G401.6 (cell line): ENCODE results near the gene ENSA.
"Not testable (repeated sequence)": the region's sequence is repeated elsewhere in the genome, so short reads cannot be mapped to it uniquely, and the experiment has no call there.

Experiments
- FAIRE-seq: peaks from 2 replicates; lab custom pipeline; 2012; peaks lifted over from hg19 to GRCh38; lab: Jason Lieb, UNC

Gene ENSA

GRCh38 chr1:150621497-150622302 lies 7.7 kb downstream of the ENSA start:
- peak; percentile 31 for FAIRE-seq

GRCh38 chr1:150620919-150621318 lies 8.5 kb downstream of the ENSA start:
- no peak for FAIRE-seq

- FAIRE-seq = no peak
Measured at GRCh38 chr1:150619576-150620509, 9.6 kb downstream of the ENSA start.

- FAIRE-seq = no peak
Measured at GRCh38 chr1:150615346-150616201, 13.8 kb downstream of the ENSA start.

- FAIRE-seq = no peak
Measured at GRCh38 chr1:150613061-150613920, 16.1 kb downstream of the ENSA start.

GRCh38 chr1:150612014-150612345 lies 17.4 kb downstream of the ENSA start:
- no peak for FAIRE-seq

- FAIRE-seq = no peak
Measured at GRCh38 chr1:150610576-150610975, 18.8 kb downstream of the ENSA start.

GRCh38 chr1:150609732-150610131 lies 19.7 kb downstream of the ENSA start:
- FAIRE-seq = no peak

GRCh38 chr1:150606463-150607142 lies 22.8 kb downstream of the ENSA start:
- FAIRE-seq = no peak

- not testable (repeated sequence) for FAIRE-seq
Measured at GRCh38 chr1:150605451-150605731, 24.0 kb downstream of the ENSA start.

GRCh38 chr1:150604226-150604588 lies 25.2 kb downstream of the ENSA start:
- FAIRE-seq = no peak

- no peak for FAIRE-seq
Measured at GRCh38 chr1:150603711-150604110, 25.7 kb downstream of the ENSA start.

- FAIRE-seq = not testable (repeated sequence)
Measured at GRCh38 chr1:150602372-150602771, 27.0 kb downstream of the ENSA start.

GRCh38 chr1:150601540-150601939 lies 27.9 kb downstream of the ENSA start:
- no peak for FAIRE-seq

- FAIRE-seq = not testable (repeated sequence)
Measured at GRCh38 chr1:150598346-150598745, 31.1 kb downstream of the ENSA start.

- FAIRE-seq = no peak
Measured at GRCh38 chr1:150596976-150597375, 32.4 kb downstream of the ENSA start.

GRCh38 chr1:150596095-150596892 lies 33.1 kb downstream of the ENSA start:
- no peak for FAIRE-seq

GRCh38 chr1:150582371-150582770 lies 47.0 kb downstream of the ENSA start:
- FAIRE-seq = no peak

- FAIRE-seq = not testable (repeated sequence)
Measured at GRCh38 chr1:150581962-150582361, 47.5 kb downstream of the ENSA start.

GRCh38 chr1:150581437-150581836 lies 48.0 kb downstream of the ENSA start:
- not testable (repeated sequence) for FAIRE-seq
